GM10266 (cell line): ENCODE results near the gene MAML2.

Experiments used
- DNase-seq: peaks from one replicate; pipeline ENCODE4 v3.0.0; 2012; ENCODE audit errors: extremely low spot score
- TF ChIP-seq, protein P1 (sequence below): IDR thresholded peaks from 2 replicates; pipeline ENCODE4 v1.5.1; 2012; ENCODE audit warnings: mild to moderate bottlenecking, low read depth; ENCODE audit not compliant: control insufficient read depth, insufficient read depth; ENCODE audit errors: missing control alignments

Gene MAML2

DNA sequence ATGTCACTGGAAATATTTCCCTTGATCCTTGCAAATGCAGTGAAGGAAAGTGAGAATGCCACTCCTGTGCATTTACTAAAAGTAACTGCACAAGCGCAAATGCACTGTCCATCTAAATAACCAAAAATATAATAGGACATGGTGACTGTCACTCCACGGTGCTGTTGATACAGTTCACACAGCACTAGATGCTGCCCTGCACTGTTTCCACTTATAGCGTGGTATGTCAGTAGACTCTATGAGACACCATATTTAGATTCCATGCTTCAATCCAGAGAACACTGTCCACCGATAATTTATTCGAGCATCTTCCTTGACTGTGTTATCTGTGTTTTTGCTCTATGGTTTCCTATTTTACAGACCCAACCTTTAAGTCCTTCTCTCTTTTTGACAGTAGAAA, 125.8 kb downstream of the MAML2 start:
- TF ChIP-seq, protein P1, sequence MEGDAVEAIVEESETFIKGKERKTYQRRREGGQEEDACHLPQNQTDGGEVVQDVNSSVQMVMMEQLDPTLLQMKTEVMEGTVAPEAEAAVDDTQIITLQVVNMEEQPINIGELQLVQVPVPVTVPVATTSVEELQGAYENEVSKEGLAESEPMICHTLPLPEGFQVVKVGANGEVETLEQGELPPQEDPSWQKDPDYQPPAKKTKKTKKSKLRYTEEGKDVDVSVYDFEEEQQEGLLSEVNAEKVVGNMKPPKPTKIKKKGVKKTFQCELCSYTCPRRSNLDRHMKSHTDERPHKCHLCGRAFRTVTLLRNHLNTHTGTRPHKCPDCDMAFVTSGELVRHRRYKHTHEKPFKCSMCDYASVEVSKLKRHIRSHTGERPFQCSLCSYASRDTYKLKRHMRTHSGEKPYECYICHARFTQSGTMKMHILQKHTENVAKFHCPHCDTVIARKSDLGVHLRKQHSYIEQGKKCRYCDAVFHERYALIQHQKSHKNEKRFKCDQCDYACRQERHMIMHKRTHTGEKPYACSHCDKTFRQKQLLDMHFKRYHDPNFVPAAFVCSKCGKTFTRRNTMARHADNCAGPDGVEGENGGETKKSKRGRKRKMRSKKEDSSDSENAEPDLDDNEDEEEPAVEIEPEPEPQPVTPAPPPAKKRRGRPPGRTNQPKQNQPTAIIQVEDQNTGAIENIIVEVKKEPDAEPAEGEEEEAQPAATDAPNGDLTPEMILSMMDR: no peak
- DNase-seq: no peak

DNA sequence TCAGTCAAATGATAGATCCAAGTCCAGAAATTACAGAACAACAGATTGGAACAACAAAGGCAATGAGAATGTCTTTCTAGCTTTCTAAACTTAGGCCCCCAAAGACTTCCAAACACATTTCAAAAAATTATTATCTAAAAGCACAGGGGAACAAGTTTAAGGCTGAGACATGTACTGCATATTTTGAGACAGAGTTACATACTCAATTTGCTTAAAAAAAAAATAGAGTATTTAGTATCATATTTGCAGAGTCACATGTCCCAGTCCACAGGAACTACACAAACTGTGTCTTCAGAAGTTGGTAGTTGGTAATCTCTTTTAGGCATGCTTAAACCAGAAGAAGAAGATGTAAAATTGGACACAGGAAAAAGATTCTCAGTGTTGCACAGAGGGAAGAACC, 127.2 kb downstream of the MAML2 start:
- no peak for DNase-seq
- TF ChIP-seq, protein P1: no peak

DNA sequence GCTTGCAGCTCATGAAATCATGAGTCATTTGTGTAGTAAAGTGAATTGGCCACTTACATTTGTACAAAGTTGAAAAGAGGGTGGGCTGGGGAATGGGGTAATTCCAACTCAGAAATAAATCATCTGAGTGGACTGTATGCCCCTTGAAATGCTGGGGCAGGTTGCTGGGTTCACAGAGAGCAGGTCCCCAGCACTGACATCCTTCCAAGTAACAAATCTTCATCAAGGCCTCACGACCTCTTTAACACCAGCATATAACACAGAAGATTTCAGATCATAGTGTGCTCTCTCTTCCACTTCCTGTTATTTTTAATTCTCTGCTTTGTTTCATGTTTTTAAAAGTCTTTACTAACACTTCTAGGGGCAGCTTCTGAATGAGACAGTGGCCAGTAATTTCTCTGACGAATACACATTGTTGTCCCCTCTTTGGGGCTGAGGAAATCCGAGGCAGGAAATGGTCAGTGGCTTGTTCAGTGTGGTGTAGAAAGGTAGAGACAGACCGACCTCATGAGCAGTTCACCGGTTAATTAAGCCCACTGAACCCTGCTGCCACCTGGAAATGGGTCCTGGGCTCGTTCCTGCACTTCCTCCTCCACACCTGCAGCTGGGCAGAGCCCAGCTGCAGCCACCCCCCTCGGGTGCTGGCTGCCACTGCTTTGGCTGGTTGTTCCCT, 127.7 kb downstream of the MAML2 start:
- TF ChIP-seq, protein P1: no peak

DNA sequence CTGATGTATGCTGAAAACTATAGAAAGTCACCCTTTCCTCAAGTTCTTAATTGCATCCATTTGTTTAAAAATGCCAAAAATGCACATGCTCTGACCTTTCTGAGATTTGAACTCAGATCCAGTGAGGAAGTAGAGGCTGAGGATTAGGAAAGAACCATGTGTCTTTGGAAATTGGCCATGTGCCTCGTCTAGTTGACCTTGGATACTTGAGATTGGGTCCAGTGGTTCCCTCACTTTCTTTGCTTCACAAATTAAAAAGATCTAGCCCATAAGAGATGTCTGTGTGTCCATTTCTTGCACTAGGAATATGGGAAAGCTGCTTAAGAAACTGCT, 128.3 kb downstream of the MAML2 start:
- DNase-seq: no peak
- TF ChIP-seq, protein P1: no peak

More for the DNA sequence above, 127.7 kb downstream of the MAML2 start:
- peak; percentile 20 for DNase-seq

DNA sequence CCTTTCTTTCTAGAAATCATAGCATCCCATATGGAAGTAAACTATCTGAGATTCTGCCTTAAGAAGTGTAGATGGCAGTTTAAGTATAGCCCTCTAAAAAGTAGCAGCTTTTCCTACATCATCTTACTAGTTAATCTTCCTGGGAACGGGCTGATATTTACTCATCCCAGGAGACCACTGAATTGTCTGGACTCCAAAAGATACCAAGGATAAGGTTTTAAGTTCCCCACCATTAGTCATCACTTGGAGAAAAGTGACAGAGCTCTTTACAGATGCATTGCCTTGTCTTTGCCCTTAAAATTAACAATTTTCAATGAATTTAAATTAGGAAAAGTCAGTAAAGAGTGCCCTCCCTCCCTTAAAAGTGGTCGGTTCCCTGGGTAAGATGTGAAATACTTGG, 129.5 kb downstream of the MAML2 start:
- TF ChIP-seq, protein P1: no peak
- DNase-seq: no peak

DNA sequence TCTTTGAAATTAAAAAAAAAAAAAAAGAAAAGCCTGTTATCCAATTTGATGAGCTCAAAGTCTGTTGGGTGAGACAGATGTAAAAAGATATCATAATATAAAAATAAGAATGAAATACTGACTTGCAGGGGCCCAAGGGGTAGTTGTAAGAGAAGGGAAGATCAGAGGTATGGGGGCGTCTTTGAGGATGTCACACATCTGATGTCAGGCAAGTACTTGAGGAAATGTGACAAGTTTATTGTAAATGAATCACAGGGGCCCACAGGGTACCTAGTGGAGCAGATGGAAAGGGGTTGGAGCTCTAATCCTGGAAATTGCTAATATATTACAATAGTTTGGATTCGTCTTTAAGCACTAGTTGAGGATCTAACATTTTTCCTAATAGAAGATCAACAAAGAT, 131.6 kb downstream of the MAML2 start:
- TF ChIP-seq, protein P1: no peak
- no peak for DNase-seq

DNA sequence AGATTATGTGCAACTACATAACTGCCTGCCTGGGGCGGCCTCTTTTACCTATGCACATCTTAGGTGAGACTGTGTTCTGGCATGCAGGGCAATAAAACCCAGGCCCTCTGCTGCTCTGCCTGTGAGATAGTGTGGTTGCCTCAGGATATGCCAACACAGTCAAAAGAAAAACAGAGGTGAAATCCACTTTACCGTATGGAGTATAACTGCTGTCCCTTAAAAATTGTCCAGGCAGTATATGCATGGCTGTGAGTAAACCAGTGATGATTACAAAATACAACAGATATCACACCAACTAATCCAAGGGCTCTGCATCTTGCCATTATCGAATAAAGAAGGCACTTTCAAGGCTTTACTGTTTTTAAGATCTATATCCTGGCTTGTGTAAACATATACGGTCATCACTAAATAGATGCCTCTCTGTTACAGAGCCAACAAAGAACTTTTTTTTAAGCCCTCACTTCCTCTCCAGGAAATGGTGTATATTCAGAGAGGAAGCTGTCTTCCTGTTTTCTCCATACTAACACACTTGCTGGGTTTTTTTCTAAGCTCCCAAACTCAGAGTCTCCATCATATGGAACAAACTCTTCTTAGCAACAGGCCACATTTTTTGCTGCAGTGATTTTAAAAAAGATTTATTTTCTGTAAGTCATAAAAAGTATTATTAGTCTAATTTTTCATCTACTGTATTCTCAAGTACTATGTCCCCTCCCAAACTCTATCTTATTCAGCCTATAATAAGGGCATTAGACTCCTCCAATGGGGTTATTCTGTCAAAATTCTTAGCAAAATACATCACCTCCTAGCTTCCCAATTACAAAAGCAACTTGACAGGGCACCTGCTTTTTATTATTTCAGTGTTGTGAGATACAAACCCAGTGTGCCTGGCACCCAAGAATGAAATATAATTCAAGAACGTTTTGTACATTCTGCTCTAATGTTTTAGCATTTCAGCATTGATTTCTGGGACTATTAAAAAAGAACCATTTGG, 135.2 kb downstream of the MAML2 start:
- TF ChIP-seq, protein P1: no peak
- DNase-seq: no peak
